HepG2 (cell line): Measurements from ENCODE around the gene CFL1. TPM values are rescaled to one million over a fixed set of nuclear protein-coding genes. Genes with fewer than 3 reads are reported as not detected.
A peak's percentile ranks its signal among the peaks of the same experiment; 100 is the strongest.
"Not testable (repeated sequence)": the region's sequence is repeated elsewhere in the genome, so short reads cannot be mapped to it uniquely, and the experiment has no call there.

ENCODE experiments used
- KLF16 ChIP-seq, 2 experiments: sonication (generic) in 1 of 2; formaldehyde crosslinking in 1 of 2; IDR thresholded peaks; 2 replicates each; pipeline versions ENCODE4 v1.6.1 to v1.8.0; 2016 to 2023; ENCODE audit warnings: missing genetic modification reagents in 2 of 2, missing compliant biosample characterization in 1 of 2
- LCORL ChIP-seq, 2 experiments: fragments of 450-650 bp in 1 of 2; sonication (generic) in 1 of 2; formaldehyde crosslinking in 1 of 2; IDR thresholded peaks; 2 replicates each; pipeline versions ENCODE4 v1.5.0 to v1.6.1; 2017 to 2020; ENCODE audit warnings: antibody characterized with exemption in 1 of 2, missing genetic modification reagents in 1 of 2
- NKX3-1 ChIP-seq: sonication (generic); formaldehyde crosslinking; IDR thresholded peaks from 2 replicates; pipeline ENCODE4 v1.5.0; 2020; ENCODE audit warnings: missing genetic modification reagents
- NR2C2 ChIP-seq: sonication (generic); formaldehyde crosslinking; IDR thresholded peaks from 2 replicates; pipeline ENCODE4 v1.4.0; 2020; ENCODE audit warnings: missing genetic modification reagents, mild to moderate bottlenecking, moderate library complexity, borderline replicate concordance
- SP4 ChIP-seq: sonication (generic); formaldehyde crosslinking; IDR thresholded peaks from 2 replicates; pipeline ENCODE4 v1.8.1; 2023; ENCODE audit warnings: mild to moderate bottlenecking, missing genetic modification reagents
- ZC3H13 ChIP-seq: sonication (generic); formaldehyde crosslinking; IDR thresholded peaks from 2 replicates; pipeline ENCODE4 v1.8.1; 2023; ENCODE audit warnings: mild to moderate bottlenecking, missing genetic modification reagents, moderate library complexity
- ZIK1 ChIP-seq: sonication (generic); formaldehyde crosslinking; IDR thresholded peaks from 2 replicates; pipeline ENCODE4 v1.5.0; 2020; ENCODE audit warnings: mild to moderate bottlenecking, low read depth, missing genetic modification reagents, borderline replicate concordance
- ZNF574 ChIP-seq: sonication (generic); formaldehyde crosslinking; IDR thresholded peaks from 2 replicates; pipeline ENCODE4 v1.4.0; 2020; ENCODE audit warnings: missing genetic modification reagents
- ZNF609 ChIP-seq: sonication (generic); formaldehyde crosslinking; IDR thresholded peaks from 2 replicates; pipeline ENCODE4 v1.4.0; 2020; ENCODE audit warnings: mild to moderate bottlenecking, missing genetic modification reagents, borderline replicate concordance
- ZSCAN20 ChIP-seq: sonication (generic); formaldehyde crosslinking; IDR thresholded peaks from 2 replicates; pipeline ENCODE4 v1.4.0; 2020; ENCODE audit warnings: missing genetic modification reagents, mild to moderate bottlenecking, borderline replicate concordance
- polyA plus RNA-seq, 8 experiments: library from polyadenylated mRNA; depleted of rRNA in 3 of 8; stranded (reverse) in 7 of 8; unstranded in 1 of 8; fragments of >200 nt; fragmentation: Illumina TruSeq in 4 of 8; extraction: Trizol in 4 of 8; gene quantifications; 2 replicates each; pipeline versions ENCODE4 v1.2.1 to v1.2.3, GENCODE V29; 2011 to 2016; ENCODE audit warnings: low read depth in 4 of 8, missing spikeins in 1 of 8, mixed read lengths in 1 of 8; ENCODE audit not compliant: insufficient read depth in 1 of 8
- total RNA-seq, 5 experiments: library from RNA; depleted of rRNA; stranded (reverse); fragments of >200 nt; fragmentation: Illumina TruSeq; extraction: Trizol; gene quantifications; 2 replicates each; pipeline ENCODE4 v1.2.3, GENCODE V29; 2016; ENCODE audit warnings: low read depth in 1 of 5

CFL1 gene
- total and polyA plus RNA-seq, 2 of the 13 experiments (the other 11 are each of a cell fraction or from before 2014, with no cell fraction given) = 379 to 383 TPM

GRCh38 chr11:65892137-65892540, 34.2 kb upstream of the CFL1 start (continued):
- TF ChIP-seq NKX3-1 (CRISPR knock-in tag) (peak; percentile 51; the same call in 1 of the 2 replicates), KLF16 (CRISPR knock-in tag; IDR thresholded peaks at IDR 0.05) (0 out of 4 replicates have a peak, but pooled peaks of 1 of the 2 experiments have one; percentile 6), ZNF609 (CRISPR knock-in tag) (0 out of 2 replicates have a peak, but pooled peaks have one; percentile 15), LCORL (CRISPR knock-in tag; IDR thresholded peaks at IDR 0.05) (peak; percentile 62; the same call in 1 of the 2 replicates), ZNF574 (CRISPR knock-in tag) (0 out of 2 replicates have a peak, but pooled peaks have one; percentile 1), ZIK1 (0 out of 2 replicates have a peak, but pooled peaks have one; percentile 6), ZSCAN20 (CRISPR knock-in tag) (peak; percentile 61; the same call in 1 of the 2 replicates), NR2C2 (CRISPR knock-in tag) (peak; percentile 13), SP4 (CRISPR knock-in tag) (0 out of 2 replicates have a peak, but pooled peaks have one; percentile 33), ZC3H13 (CRISPR knock-in tag) (peak; percentile 19; the same call in 1 of the 2 replicates)
- TF ChIP-seq LCORL (IDR thresholded peaks at IDR 0.05) = not testable (repeated sequence)
